HepG2 (cell line): ENCODE results near the gene COX4I1. TPM values are rescaled to one million over a fixed set of nuclear protein-coding genes. Genes with fewer than 3 reads are reported as not detected.

Experiments used
- ATAC-seq: fragments of 200-7000 bp; cut with Tn5 transposase; 3 replicates; pipeline ENCODE4 v1.9.1; 2020; ENCODE audit warnings: mild to moderate bottlenecking, moderate library complexity
- BruUV-seq: library from RNA; stranded (reverse); fragments of 400-500 nt; replicated peaks from 2 replicates; lab custom pipeline; 2021; lab: Mats Ljungman, UMichigan
- CTCF ChIA-PET: fragments of 300-600 bp; formaldehyde crosslinking; extraction: SDS; loops from one replicate; lab custom pipeline; 2021; ENCODE audit warnings: low total read pairs, inconsistent platforms, low intra/inter-chr PET ratio; lab: Yijun Ruan, JAX
- POLR2A ChIA-PET: fragments of 350-600 bp; sonication (Branson Sonifier 250); formaldehyde crosslinking; loops from one replicate; lab custom pipeline; 2020; ENCODE audit warnings: antibody characterized with exemption, inconsistent platforms; lab: Yijun Ruan, JAX
- DNase-seq: peaks from one replicate; pipeline ENCODE4 v3.0.0-alpha.2; 2015; ENCODE audit warnings: low spot score
- FAIRE-seq: peaks from 3 replicates; lab custom pipeline; 2011; peaks lifted over from hg19 to GRCh38; lab: Jason Lieb, UNC
- H2AFZ ChIP-seq: one replicate; pipeline ENCODE4 v1.6.1; 2011; ENCODE audit warnings: low read length, inconsistent platforms
- H3K27ac ChIP-seq: fragments of 300-600 bp; 3 replicates; pipeline ENCODE4 v1.8.0; 2011; ENCODE audit warnings: mixed run types, mild to moderate bottlenecking, mixed read lengths, low read length, inconsistent platforms; ENCODE audit not compliant: insufficient read depth; ENCODE audit errors: extremely low read length
- H3K27me3 ChIP-seq, 2 experiments: fragments of 200-600 bp in 1 of 2; 2 replicates in 1 of 2; 3 replicates in 1 of 2; pipeline versions ENCODE4 v1.6.0 to v1.8.0; 2011; ENCODE audit warnings: low read length in 2 of 2, mild to moderate bottlenecking in 2 of 2, moderate library complexity in 2 of 2, inconsistent platforms in 1 of 2; ENCODE audit not compliant: insufficient read depth in 2 of 2, control insufficient read depth in 1 of 2
- H3K36me3 ChIP-seq, 2 experiments: fragments of 200-600 bp in 1 of 2; replicated peaks in 1 of 2; 2 replicates in 1 of 2; 3 replicates in 1 of 2; pipeline versions ENCODE4 v1.5.1 to v1.8.0; 2011; ENCODE audit warnings: low read length in 2 of 2, inconsistent platforms in 1 of 2; ENCODE audit not compliant: insufficient read depth in 2 of 2, control insufficient read depth in 1 of 2
- H3K4me1 ChIP-seq: 2 replicates; pipeline ENCODE4 v1.5.1; 2012; ENCODE audit warnings: low read length, inconsistent platforms; ENCODE audit not compliant: insufficient read depth
- H3K4me2 ChIP-seq: 2 replicates; pipeline ENCODE4 v1.6.0; 2011; ENCODE audit warnings: low read depth, low read length, inconsistent platforms
- H3K4me3 ChIP-seq, 3 experiments: fragments of 200-600 bp in 1 of 3; sonication (generic), shearing (Covaris generic) in 1 of 3; replicated peaks in 1 of 3; 2 replicates each; pipeline ENCODE4 v1.5.1; 2011 to 2016; ENCODE audit warnings: low read length in 3 of 3, inconsistent platforms in 2 of 3, low read depth in 2 of 3, mild to moderate bottlenecking in 2 of 3, control low read depth in 1 of 3, mixed read lengths in 1 of 3; ENCODE audit not compliant: insufficient read depth in 1 of 3
- H3K79me2 ChIP-seq: one replicate; pipeline ENCODE4 v1.6.1; 2011; ENCODE audit warnings: low read length, inconsistent platforms; ENCODE audit not compliant: insufficient read depth
- H3K9ac ChIP-seq: 2 replicates; pipeline ENCODE4 v1.6.0; 2011; ENCODE audit warnings: mild to moderate bottlenecking, low read depth, low read length, inconsistent platforms; ENCODE audit not compliant: insufficient read depth
- H3K9me3 ChIP-seq: 2 replicates; pipeline ENCODE4 v1.5.1; 2012; ENCODE audit warnings: mild to moderate bottlenecking, low read length
- H4K20me1 ChIP-seq: 2 replicates; pipeline ENCODE4 v1.6.0; 2011; ENCODE audit warnings: inconsistent platforms, mild to moderate bottlenecking, low read length, moderate library complexity; ENCODE audit not compliant: insufficient read depth
- CEBPB ChIP-seq: IDR thresholded peaks from 2 replicates; pipeline ENCODE4 v1.6.1; 2011; ENCODE audit warnings: low read depth, low read length, improper control_type of control experiment, borderline replicate concordance
- ZNF292 ChIP-seq: sonication (generic); formaldehyde crosslinking; IDR thresholded peaks from 2 replicates; pipeline ENCODE4 v1.8.1; 2022; ENCODE audit warnings: mild to moderate bottlenecking, low read depth, missing genetic modification reagents, borderline replicate concordance
- WGBS: methylation state at CpG from one replicate; pipeline ENCODE4 v1.1.6; 2017; ENCODE audit warnings: low lambda C conversion rate; 5-methylcytosine and 5-hydroxymethylcytosine counted together
- in situ Hi-C: cut with HindIII; loops from 2 replicates; pipeline ENCODE4 v1.10.0; 2017; ENCODE audit warnings: low pct_unique_long_range_greater_than_20kb; ENCODE audit not compliant: extremely low pct_ligation_motif_present
- intact Hi-C: fragments of 100-400 bp; cut with micrococcal nuclease; formaldehyde crosslinking; loops from one replicate; pipeline ENCODE4 v1.10.0; 2022; ENCODE audit not compliant: unreplicated experiment
- polyA plus RNA-seq, 8 experiments: library from polyadenylated mRNA; depleted of rRNA in 3 of 8; stranded (reverse) in 7 of 8; unstranded in 1 of 8; fragments of >200 nt; fragmentation: Illumina TruSeq in 4 of 8; extraction: Trizol in 4 of 8; gene quantifications; 2 replicates each; pipeline versions ENCODE4 v1.2.1 to v1.2.3, GENCODE V29; 2011 to 2016; ENCODE audit warnings: low read depth in 4 of 8, missing spikeins in 1 of 8, mixed read lengths in 1 of 8; ENCODE audit not compliant: insufficient read depth in 1 of 8
- total RNA-seq, 5 experiments: library from RNA; depleted of rRNA; stranded (reverse); fragments of >200 nt; fragmentation: Illumina TruSeq; extraction: Trizol; gene quantifications; 2 replicates each; pipeline ENCODE4 v1.2.3, GENCODE V29; 2016; ENCODE audit warnings: low read depth in 1 of 5
- TF ChIP-seq, protein P1 (sequence below): sonication (generic); formaldehyde crosslinking; IDR thresholded peaks from 2 replicates; pipeline ENCODE4 v1.5.1; 2020; ENCODE audit warnings: mild to moderate bottlenecking, missing genetic modification reagents, moderate library complexity

The COX4I1 gene
- total and polyA plus RNA-seq, 2 of the 13 experiments (the other 11 are each of a cell fraction or from before 2014, with no cell fraction given): 658 to 902 TPM

GRCh38 chr16:85812031-85812807 is 12.7 kb downstream of the COX4I1 start (continued):
- TF ChIP-seq, protein P1, sequence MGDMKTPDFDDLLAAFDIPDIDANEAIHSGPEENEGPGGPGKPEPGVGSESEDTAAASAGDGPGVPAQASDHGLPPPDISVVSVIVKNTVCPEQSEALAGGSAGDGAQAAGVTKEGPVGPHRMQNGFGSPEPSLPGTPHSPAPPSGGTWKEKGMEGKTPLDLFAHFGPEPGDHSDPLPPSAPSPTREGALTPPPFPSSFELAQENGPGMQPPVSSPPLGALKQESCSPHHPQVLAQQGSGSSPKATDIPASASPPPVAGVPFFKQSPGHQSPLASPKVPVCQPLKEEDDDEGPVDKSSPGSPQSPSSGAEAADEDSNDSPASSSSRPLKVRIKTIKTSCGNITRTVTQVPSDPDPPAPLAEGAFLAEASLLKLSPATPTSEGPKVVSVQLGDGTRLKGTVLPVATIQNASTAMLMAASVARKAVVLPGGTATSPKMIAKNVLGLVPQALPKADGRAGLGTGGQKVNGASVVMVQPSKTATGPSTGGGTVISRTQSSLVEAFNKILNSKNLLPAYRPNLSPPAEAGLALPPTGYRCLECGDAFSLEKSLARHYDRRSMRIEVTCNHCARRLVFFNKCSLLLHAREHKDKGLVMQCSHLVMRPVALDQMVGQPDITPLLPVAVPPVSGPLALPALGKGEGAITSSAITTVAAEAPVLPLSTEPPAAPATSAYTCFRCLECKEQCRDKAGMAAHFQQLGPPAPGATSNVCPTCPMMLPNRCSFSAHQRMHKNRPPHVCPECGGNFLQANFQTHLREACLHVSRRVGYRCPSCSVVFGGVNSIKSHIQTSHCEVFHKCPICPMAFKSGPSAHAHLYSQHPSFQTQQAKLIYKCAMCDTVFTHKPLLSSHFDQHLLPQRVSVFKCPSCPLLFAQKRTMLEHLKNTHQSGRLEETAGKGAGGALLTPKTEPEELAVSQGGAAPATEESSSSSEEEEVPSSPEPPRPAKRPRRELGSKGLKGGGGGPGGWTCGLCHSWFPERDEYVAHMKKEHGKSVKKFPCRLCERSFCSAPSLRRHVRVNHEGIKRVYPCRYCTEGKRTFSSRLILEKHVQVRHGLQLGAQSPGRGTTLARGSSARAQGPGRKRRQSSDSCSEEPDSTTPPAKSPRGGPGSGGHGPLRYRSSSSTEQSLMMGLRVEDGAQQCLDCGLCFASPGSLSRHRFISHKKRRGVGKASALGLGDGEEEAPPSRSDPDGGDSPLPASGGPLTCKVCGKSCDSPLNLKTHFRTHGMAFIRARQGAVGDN: 0 out of 2 replicates have a peak, but pooled peaks have one; percentile 10
- TF ChIP-seq, all 625 proteins: peak for 2

DNA sequence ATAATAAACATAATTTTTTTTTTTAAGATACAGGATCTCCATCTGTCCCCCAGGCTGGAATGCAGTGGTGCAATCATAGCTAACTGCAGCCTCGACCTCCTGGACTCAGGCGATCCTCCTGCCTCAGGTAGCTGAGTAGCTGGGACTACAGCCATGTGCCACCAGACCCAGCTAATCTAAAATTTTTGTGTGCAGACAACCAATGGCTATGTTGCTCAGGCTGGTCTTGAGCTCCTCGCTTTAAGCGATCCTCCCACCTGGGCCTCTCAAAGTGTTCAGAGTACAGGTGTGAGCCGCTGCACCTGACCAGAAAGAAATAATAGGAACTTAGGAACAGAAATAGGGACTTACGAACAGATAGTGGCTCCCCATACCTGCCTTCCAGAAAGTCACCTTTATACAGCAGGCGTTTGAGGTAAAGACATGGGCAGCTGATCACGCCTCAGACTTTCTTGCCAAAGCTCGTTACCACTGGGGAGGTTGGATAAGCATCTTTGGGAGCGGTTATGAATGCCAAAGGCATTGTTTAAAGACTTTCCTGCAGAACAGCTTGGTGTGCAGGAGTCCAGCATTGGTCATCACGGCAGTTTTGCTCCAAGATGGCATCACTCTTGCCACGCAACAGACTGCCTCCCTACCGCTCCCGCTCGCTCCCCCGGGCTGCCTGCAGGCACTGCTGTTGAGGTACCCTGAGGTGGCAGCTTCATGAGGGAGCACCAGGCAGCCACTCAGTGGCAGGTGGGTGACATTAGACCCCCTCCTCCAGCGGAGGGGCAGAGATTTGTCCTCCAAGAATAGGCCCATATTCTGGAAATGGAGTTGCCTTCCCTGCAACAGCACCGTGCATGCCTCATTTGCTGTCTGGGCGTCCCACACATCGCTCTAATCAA is 13.6 kb downstream of the COX4I1 start:
- H3K9me3 ChIP-seq: no peaks in the 10 kb centered on the region
- in situ Hi-C loops (loop anchor here (25.0 kb wide), 1 partner anchor 699 kb away; the partner anchor contains the start of gene FOXF1), intact Hi-C loops (no loop called here)
- H3K4me3 ChIP-seq: no peak overlapping the region
- no peak overlapping the region for H3K9ac ChIP-seq
- FAIRE-seq (no peak), ATAC-seq (peak; percentile 32), DNase-seq (no peak)
- TF ChIP-seq CEBPB: 0 out of 2 replicates have a peak, but pooled peaks have one; percentile 5
- TF ChIP-seq ZNF292 (CRISPR knock-in tag): no peak
- ChIA-PET POLR2A (no interaction called here), CTCF (no interaction called here)
- peaks cover 27% of the 10 kb centered on the region for H3K4me1 ChIP-seq
- H3K36me3 ChIP-seq: no peaks in the 10 kb centered on the region
- no peak overlapping the region for H3K27ac ChIP-seq
- BruUV-seq: no TSS peak
- 64% methylated on average over 19 of the region's 20 CpGs for WGBS
- H3K79me2 ChIP-seq: no peaks in the 10 kb centered on the region
- no peak overlapping the region for H2AFZ ChIP-seq
- peaks cover 6 to 31% of the 10 kb centered on the region in 2 experiments for H3K27me3 ChIP-seq
- no peak overlapping the region for H3K4me2 ChIP-seq
- no peaks in the 10 kb centered on the region for H4K20me1 ChIP-seq
